MV-4-11 (cell line): ENCODE results near the gene PKHD1.
"Not testable (repeated sequence)": the region's sequence is repeated elsewhere in the genome, so short reads cannot be mapped to it uniquely, and the experiment has no call there.

Experiments used
- DNase-seq: peaks from one replicate; lab custom pipeline; 2025; lab: John Stamatoyannopoulos, UW

The PKHD1 gene

GRCh38 chr6:51928320-51928719 lies 159.1 kb downstream of the PKHD1 start:
- peak; percentile 6 for DNase-seq

DNA sequence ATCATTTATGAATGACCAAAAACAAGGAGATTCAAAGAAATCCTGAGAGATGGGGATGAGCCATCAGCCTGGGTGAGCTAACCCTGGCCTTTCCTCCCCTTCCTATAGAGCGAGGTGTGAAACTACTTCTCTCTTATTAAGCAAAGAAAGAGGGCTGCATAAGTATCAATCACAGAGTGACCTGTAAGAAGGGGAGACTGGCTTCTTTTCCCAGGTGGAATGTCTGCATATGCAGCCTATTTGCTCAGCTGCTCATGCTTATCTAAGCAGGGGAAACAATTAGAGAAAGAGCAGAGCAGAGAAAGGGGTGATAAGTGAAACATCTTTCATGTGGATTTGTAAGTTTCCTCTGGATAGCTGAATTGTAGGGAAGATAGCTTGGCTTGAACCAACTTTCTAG lies 160.0 kb downstream of the PKHD1 start:
- no peak for DNase-seq

DNA sequence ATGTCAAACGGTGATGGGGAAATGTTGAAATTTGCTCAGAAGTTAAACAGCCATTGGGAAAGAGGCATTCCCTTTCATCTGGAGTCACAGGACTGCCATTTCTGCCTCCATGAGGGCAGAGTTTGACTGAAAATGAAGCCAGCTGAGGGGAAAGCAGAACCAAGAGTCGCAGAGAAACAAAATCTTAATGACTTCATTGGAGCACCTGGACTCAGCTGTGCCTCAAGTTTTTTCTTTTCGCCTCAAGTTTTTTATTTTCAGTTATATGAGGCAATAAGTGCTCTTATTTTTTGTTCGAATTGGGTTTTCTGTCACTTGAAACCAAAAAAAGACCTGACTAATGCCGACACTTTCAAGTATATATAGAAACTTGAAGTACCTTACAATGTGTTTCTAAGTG lies 161.3 kb downstream of the PKHD1 start:
- no peak for DNase-seq

DNA sequence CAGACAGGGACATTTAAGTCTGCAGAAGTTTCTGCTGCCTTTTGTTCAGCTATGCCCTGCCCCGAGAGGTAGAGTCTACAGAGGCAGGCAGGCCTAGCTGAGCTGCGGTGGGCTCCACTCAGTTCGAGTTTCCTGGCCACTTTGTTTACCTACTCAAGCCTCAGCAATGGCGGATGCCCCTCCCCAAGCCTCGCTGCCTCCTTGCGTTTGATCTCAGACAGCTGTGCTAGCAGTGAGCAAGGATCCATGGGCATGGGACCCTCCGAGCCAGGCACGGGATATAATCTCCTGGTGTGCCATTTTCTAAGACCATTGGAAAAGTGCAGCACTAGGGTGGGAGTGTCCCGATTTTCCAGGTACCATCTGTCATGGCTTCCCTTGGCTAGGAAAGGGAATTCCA lies 164.9 kb downstream of the PKHD1 start:
- DNase-seq: not testable (repeated sequence)

DNA sequence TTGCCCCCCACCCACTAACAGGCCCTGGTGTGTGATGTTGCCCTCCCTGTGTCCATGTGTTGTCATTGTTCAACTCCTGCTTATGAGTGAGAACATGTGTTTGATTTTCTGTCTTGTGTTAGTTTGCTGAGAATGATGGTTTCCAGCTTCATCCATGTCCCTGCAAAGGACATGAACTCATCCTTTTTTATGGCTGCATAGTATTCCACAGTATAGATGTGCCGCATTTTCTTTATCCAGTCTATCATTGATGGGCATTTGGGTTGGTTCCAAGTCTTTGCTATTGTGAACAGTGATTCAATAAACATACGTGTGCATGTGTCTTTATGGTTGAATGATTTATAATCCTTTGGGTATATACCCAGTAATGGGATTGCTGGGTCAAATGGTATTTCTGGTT lies 169.1 kb downstream of the PKHD1 start:
- DNase-seq: not testable (repeated sequence)

- DNase-seq: no peak
Measured at GRCh38 chr6:51915098-51915497, 172.3 kb downstream of the PKHD1 start.

- DNase-seq: peak; percentile 35
Measured at GRCh38 chr6:51913265-51913664, 174.1 kb downstream of the PKHD1 start.

DNA sequence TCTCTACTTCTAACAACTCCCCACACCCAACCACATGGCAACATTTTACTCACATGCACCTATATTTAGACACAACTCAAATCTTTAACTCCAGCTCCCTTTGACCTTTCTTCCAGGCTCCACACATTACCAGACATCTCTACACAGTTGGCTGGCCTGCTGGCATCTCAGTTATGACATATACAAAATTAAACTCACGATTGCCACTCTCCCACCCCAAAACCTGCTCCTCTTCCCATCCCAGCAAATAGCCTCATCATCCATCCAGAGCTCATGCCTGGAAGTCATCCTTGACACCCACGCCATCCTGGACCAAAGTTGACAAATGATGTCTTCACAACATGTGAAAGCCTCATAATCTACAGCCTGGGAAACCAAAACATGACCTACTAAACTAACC lies 176.6 kb downstream of the PKHD1 start:
- DNase-seq: no peak

GRCh38 chr6:51908243-51908642 lies 179.2 kb downstream of the PKHD1 start:
- no peak for DNase-seq

DNA sequence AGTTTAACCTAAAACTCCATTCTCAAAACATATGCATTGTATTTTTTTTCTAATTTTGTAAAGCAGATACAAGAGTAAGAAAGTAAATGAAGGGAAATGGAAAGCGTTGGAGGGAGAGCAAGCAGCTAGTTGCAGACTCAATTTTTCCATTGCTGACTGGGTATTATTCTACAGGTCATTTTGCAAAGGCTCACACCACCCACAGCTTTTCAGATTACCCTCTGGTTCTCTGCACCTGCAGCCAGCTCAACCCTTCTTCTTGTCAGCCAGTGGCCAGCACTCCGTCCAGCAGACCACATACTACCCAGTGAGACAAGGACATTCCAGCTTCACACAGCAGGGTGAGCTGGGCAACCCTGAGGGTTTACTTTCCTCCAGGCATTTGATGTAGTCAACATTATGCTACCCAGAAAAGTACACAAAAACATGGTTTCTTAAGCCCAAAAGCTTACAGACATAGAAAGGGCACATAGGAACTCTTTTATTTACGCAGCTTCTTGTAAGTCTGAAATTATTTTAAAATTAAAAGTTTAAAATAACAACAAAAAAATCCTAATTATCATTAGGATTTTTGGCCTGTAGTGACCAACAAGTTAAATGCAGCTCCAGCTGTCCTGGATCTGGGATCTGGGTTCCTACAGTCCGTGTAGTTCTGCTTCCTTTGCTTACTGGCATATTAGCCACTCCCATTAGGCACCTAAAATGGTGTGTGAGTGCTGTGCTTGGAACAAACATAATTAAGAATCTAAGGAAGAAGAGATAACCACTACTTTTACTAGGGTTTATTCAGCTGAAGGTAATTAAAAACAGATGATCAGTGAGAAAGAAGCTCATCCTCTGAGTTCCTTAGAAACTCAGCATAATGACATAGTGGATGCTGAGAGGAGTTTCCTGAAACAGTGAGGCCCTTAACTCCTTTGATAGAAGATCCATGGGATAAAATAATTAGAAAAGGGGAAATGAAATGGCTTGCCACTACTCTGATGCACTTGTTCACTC lies 185.3 kb downstream of the PKHD1 start:
- no peak for DNase-seq

DNA sequence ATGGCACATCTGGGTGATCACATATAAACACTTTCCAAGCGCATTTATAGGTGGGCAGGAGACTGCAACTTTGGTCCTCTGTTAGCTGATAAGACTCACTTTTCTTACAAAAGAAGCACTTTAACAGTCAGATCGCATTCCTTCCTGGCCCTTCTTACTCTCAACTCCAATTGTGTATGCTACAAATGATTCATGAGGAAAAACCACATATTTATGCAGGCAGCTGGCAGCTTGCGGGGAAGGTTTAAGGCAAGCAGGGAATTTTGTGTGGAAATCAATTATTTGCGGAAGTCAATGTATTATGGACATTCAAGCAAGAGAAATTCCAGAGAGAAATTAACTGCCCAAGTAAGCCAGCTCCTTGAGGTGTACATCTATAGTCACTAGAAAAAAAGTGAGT lies 194.0 kb downstream of the PKHD1 start:
- DNase-seq: no peak

DNA sequence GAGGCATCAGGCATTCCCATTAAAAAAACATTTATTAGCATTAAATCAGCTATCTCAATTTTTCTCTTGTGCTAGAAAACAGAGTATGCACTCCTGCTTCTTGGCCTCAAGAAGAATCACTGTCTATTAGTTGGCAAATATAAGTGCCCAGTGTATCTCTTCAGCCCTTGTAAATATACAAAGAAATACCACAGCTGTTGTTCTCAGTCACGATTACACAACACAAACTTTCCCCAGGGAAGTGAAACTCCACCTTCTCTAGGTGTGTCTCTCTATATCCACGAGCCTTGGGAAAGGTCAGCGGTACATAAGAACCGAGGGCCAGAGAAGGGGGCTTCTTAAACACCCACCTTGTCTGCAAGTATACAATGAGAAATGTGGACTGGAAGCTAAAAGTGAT lies 194.7 kb downstream of the PKHD1 start:
- DNase-seq: no peak

DNA sequence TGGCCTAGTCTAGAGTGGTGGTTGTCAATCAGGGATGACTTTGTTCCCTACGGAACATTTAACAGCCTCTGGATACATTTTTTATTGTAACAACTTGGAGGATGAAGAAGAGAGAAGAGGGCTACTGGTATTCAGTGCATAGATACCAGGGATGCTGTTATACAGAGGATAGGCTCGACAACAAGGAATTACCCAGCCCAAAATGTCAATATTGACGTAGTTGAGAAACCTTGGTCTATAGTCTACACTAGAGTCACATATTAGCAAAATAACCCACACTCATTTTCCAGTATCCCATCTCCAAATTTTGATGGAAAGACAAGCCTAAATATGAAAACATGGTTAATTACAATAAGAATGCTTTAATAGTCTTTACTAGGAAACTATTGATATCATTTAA lies 195.1 kb downstream of the PKHD1 start:
- DNase-seq: no peak

DNA sequence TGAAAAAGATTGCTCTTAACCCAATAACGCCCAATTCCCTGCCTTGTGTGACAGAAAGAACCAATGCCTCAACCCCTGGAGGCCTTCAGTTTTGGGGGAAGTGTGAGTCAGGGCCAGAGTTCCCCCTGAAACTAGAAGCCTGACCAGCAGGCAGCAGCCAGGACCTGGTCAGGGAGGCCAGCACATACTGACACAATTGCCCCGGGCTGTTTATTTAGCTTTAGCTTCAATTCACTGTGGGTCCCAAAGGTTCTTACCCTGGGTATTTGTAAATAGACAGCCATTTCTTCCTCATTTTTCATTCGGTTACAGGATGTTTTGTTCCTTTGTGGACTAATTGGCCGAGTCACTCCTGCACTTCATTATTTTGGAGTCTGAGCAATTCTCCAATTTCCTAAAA lies 195.6 kb downstream of the PKHD1 start:
- no peak for DNase-seq

- no peak for DNase-seq
Measured at GRCh38 chr6:51887859-51888258, 199.6 kb downstream of the PKHD1 start.

- no peak for DNase-seq
Measured at GRCh38 chr6:51885957-51886356, 201.5 kb downstream of the PKHD1 start.

GRCh38 chr6:51868591-51869355 lies 218.6 kb downstream of the PKHD1 start:
- DNase-seq: no peak

GRCh38 chr6:51866867-51867266 lies 220.5 kb downstream of the PKHD1 start:
- DNase-seq: no peak

- no peak for DNase-seq
Measured at GRCh38 chr6:51865996-51866395, 221.4 kb downstream of the PKHD1 start.

- no peak for DNase-seq
Measured at GRCh38 chr6:51865176-51865575, 222.2 kb downstream of the PKHD1 start.

- no peak for DNase-seq
Measured at GRCh38 chr6:51857134-51857533, 230.3 kb downstream of the PKHD1 start.

DNA sequence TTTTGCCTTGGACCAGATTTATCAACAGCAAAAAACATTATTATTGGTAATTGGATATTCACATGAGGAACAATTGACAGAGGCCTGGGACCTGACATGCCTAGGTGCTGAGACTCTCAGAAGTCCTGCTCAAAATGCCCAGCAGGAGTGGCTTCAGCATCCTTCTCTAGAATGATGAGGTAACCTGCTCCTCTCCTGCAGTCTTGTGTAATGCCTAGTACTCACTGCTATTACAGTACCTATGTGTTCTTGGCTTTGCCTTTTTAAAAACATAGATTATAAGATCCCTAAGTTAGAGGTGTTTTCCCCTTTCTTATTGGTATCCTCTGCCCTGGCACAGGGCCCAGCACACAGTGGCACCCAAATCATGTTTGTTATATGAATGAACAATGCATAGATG lies 230.9 kb downstream of the PKHD1 start:
- DNase-seq: no peak
